HG03439 (cell line): Measurements from ENCODE around the gene ASIC3.

Experiments
- ATAC-seq: cut with Tn5 transposase; IDR thresholded peaks from one replicate; pipeline ENCODE4 v1.9.1; 2021; ENCODE audit warnings: mild to moderate bottlenecking, moderate library complexity; ENCODE audit not compliant: unreplicated experiment

ASIC3 gene

GRCh38 chr7:151056666-151057505, 8.6 kb downstream of the ASIC3 start:
- no peak for ATAC-seq

- ATAC-seq, result peak; percentile 7
Measured at GRCh38 chr7:151057506-151057988, 9.2 kb downstream of the ASIC3 start, which contains the start of gene CDK5. Gene CDK5 (minus strand): TSS chr7:151057897. CDS start chr7:151057848, 49 bp downstream.

- peak; percentile 88 for ATAC-seq
Measured at GRCh38 chr7:151057989-151058780, 9.9 kb downstream of the ASIC3 start.

GRCh38 chr7:151058781-151059366, 10.5 kb downstream of the ASIC3 start:
- ATAC-seq, result no peak

- peak; percentile 29 for ATAC-seq
Measured at GRCh38 chr7:151059367-151060112, 11.2 kb downstream of the ASIC3 start, which contains the start of gene SLC4A2. Gene SLC4A2 (plus strand): TSS chr7:151059589. CDS start chr7:151061988, 2,399 bp downstream.

GRCh38 chr7:151060113-151060415, 11.7 kb downstream of the ASIC3 start:
- no peak for ATAC-seq

- ATAC-seq, result no peak
Measured at GRCh38 chr7:151060416-151061212, 12.3 kb downstream of the ASIC3 start.

- no peak for ATAC-seq
Measured at GRCh38 chr7:151061213-151062110, 13.1 kb downstream of the ASIC3 start.

- no peak for ATAC-seq
Measured at GRCh38 chr7:151062111-151062398, 13.7 kb downstream of the ASIC3 start.

GRCh38 chr7:151062399-151063211, 14.3 kb downstream of the ASIC3 start:
- ATAC-seq, result no peak

GRCh38 chr7:151063212-151063561, 14.9 kb downstream of the ASIC3 start:
- no peak for ATAC-seq

- ATAC-seq, result no peak
Measured at GRCh38 chr7:151064454-151064853, 16.1 kb downstream of the ASIC3 start.

- no peak for ATAC-seq
Measured at GRCh38 chr7:151064993-151065392, 16.7 kb downstream of the ASIC3 start.

- no peak for ATAC-seq
Measured at GRCh38 chr7:151065516-151065915, 17.2 kb downstream of the ASIC3 start.

- ATAC-seq, result no peak
Measured at GRCh38 chr7:151066273-151066974, 18.1 kb downstream of the ASIC3 start.

GRCh38 chr7:151068069-151068773, 19.9 kb downstream of the ASIC3 start:
- ATAC-seq, result no peak
